Adrenal gland (tissue), 12 donors: Measurements from ENCODE around the gene DAZAP1. TPM values are rescaled to one million over a fixed set of nuclear protein-coding genes. Genes with fewer than 3 reads are reported as not detected.

Experiments
- DNase-seq, 7 donors: peaks; one replicate each; pipeline ENCODE4 v3.0.0-alpha.2; 2019 to 2020
- H3K27ac ChIP-seq, 5 donors: fragments of 200-600 bp; sonication (generic) in 4 of 5; 1 replicate in 3 of 5; 2 replicates in 2 of 5; pipeline versions ENCODE4 v1.5.1 to v1.8.0; 2016 to 2020; ENCODE audit warnings: mild to moderate bottlenecking in 1 of 5
- H3K27me3 ChIP-seq: fragments of 200-600 bp; 2 replicates; pipeline ENCODE4 v1.8.0; 2021
- H3K36me3 ChIP-seq, 2 donors: fragments of 200-600 bp; replicated peaks in 1 of 2; 1 replicate in 1 of 2; 2 replicates in 1 of 2; pipeline versions ENCODE4 v1.5.1 to v1.8.0; 2018 to 2022
- H3K4me1 ChIP-seq, 2 donors: fragments of 200-600 bp; replicated peaks in 1 of 2; 1 replicate in 1 of 2; 2 replicates in 1 of 2; pipeline versions ENCODE4 v1.5.1 to v1.8.0; 2018 to 2021
- H3K4me3 ChIP-seq, 4 donors: fragments of 200-600 bp; sonication (generic) in 3 of 4; one replicate each; pipeline ENCODE4 v1.5.1; 2016 to 2018
- H3K9me3 ChIP-seq, 3 donors: fragments of 200-600 bp; sonication (generic) in 1 of 3; replicated peaks in 1 of 3; 1 replicate in 2 of 3; 2 replicates in 1 of 3; pipeline versions ENCODE4 v1.5.1 to v1.8.0; 2016 to 2021
- POLR2A ChIP-seq, 2 donors: fragments of 450-650 bp; IDR thresholded peaks; one replicate each; pipeline ENCODE4 v1.6.1; 2017; ENCODE audit warnings: antibody characterized with exemption in 2 of 2, mild to moderate bottlenecking in 2 of 2, moderate library complexity in 1 of 2
- WGBS, 4 donors: extraction: QIAGEN DNeasy Blood & Tissue Kit in 2 of 4; methylation state at CpG; one replicate each; pipeline versions ENCODE4 v1.1.5 to v1.1.7; 2013 to 2017; 5-methylcytosine and 5-hydroxymethylcytosine counted together
- intact Hi-C, 2 donors: fragments of 100-400 bp; cut with DNase I; formaldehyde crosslinking; loops; one replicate each; pipeline versions ENCODE4 v1.14.1 to v1.15.0; 2022 to 2023
- polyA plus RNA-seq, 3 donors: library from polyadenylated mRNA; stranded (reverse); fragments of 200-250 nt in 2 of 3; fragments of 350-450 nt in 1 of 3; fragmentation: Illumina TruSeq in 1 of 3; extraction: RNeasy Lipid Tissue Mini Kit (QIAGEN cat#74804) in 1 of 3; gene quantifications; one replicate each; pipeline ENCODE4 v1.2.3, GENCODE V29; 2013 to 2014
- total RNA-seq, 9 donors: library from RNA; depleted of rRNA in 4 of 9; stranded (reverse); fragments of >200 nt in 4 of 9; fragments of 120-200 nt in 1 of 9; fragmentation: NEBNext Ultra II Directional in 1 of 9; extraction: Animal tissue kit (Norgen Biotek cat#: 25700) in 1 of 9; gene quantifications; one replicate each; pipeline versions ENCODE4 v1.1.0 to v1.2.4, GENCODE V29; 2013 to 2023
- TF ChIP-seq, protein P1 (sequence below), 6 experiments: fragments of 450-650 bp in 4 of 6; fragments of 200-600 bp in 2 of 6; sonication (generic) in 1 of 6; IDR thresholded peaks; 1 replicate in 5 of 6; 2 replicates in 1 of 6; pipeline versions ENCODE4 v1.5.1 to v1.8.0; 2016 to 2021; ENCODE audit warnings: antibody characterized with exemption in 6 of 6, mild to moderate bottlenecking in 2 of 6, moderate library complexity in 1 of 6
- donor health status: healthy with polysubstance abuse.
- donor health status: Bipolar disorder and iron deficiency.
- donor health status: DM: yes; HTN: yes; CAD: no.
- donor health status: DM: no; HTN: no; CAD: no.
- donor health status: DM: no; HTN: no; CAD: no.
- donor health status: DM: yes; HTN: yes; CAD: no.

Gene DAZAP1
- total and polyA plus RNA-seq, 12 donors = 11.5 to 117 (median 53.1) TPM

DNA sequence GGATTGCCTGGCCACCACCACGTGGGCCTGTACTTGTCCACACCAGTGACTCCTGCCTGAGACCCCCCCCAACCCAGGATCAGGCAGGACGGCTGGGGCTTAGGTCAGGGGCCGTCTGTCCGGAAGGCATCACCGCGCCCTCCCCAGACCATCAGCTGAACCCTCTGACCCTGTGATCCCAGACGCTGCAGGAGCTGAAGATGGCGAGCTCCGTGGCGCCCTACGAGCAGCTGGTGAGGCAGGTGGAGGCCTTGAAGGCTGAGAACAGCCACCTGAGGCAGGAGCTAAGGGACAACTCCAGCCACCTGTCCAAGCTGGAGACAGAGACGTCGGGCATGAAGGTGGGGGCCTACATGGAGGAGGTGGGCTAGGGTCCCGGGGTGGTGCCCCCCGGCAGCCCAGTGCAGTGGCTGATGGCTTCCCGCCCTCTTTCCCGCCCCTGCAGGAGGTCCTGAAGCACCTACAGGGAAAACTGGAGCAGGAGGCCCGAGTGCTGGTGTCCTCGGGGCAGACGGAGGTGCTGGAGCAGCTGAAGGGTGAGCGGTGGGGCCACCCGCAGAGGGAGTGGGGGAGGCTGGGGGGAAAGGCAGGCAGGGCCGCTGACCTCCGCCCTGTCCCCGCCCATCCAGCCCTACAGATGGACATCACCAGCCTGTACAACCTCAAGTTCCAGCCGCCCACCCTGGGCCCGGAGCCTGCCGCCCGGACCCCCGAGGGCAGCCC, 45.6 kb downstream of the DAZAP1 start:
- H3K9me3 ChIP-seq = no peaks in the 10 kb centered on the region
- peak overlapping the region in 1 of 5 donors; percentile 17 for H3K27ac ChIP-seq
- intact Hi-C loops = no loop called here
- DNase-seq = no peak
- no peaks in the 10 kb centered on the region for H3K4me1 ChIP-seq
- H3K36me3 ChIP-seq = no peaks in the 10 kb centered on the region
- 46 to 56% (median 51%) methylated on average over 5 to 30 of the region's 30 CpGs for WGBS, 4 donors
- peaks cover 64% of the 10 kb centered on the region for H3K27me3 ChIP-seq
- no peak for TF ChIP-seq POLR2A (IDR thresholded peaks at IDR 0.05)
- TF ChIP-seq, protein P1, sequence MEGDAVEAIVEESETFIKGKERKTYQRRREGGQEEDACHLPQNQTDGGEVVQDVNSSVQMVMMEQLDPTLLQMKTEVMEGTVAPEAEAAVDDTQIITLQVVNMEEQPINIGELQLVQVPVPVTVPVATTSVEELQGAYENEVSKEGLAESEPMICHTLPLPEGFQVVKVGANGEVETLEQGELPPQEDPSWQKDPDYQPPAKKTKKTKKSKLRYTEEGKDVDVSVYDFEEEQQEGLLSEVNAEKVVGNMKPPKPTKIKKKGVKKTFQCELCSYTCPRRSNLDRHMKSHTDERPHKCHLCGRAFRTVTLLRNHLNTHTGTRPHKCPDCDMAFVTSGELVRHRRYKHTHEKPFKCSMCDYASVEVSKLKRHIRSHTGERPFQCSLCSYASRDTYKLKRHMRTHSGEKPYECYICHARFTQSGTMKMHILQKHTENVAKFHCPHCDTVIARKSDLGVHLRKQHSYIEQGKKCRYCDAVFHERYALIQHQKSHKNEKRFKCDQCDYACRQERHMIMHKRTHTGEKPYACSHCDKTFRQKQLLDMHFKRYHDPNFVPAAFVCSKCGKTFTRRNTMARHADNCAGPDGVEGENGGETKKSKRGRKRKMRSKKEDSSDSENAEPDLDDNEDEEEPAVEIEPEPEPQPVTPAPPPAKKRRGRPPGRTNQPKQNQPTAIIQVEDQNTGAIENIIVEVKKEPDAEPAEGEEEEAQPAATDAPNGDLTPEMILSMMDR (IDR thresholded peaks at IDR 0.05) = no peak
- H3K4me3 ChIP-seq = no peak overlapping the region

DNA sequence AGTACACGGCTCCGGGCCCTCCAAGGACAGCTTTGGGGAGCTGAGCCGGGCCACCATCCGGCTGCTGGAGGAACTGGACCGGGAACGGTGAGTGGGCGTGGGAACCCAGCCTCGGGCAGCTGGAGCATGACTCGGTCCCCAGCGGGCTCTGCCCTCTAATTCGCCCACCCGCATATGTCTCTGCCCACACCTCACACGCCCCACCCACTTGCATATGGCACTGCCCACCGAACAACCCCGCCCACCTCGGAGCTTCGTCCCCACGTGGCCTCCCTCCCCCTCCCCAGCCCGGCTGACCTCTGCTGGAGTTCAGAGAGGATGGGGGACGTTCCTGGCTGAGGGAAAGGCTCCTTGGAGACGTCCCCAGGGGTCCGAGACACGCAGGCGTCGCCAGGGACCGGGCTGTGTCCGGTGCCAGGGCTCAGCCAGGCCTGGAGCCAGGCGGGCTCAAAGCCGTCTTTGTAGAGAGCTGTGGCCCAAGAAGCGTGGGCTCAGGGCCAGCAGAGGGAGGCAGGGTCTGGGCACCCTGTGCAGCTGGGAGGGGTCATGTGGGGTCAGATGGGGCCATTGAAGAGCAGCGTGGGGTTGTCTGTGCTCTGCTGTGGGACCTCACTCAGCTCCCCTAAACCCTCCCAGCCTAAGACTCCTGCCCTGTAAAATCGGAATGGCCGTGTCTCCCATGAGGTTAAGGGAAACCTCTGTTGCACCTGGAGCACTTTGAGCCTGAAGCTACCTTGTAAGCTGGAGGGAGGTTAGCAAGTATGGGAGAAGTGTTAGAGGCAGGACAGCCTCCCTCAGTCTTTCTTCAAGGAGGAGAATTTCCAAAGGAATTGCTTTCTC, 46.4 kb downstream of the DAZAP1 start:
- WGBS, 4 donors = 18 to 28% (median 26%) methylated on average over 5 to 33 of the region's 33 CpGs
- peaks cover 65% of the 10 kb centered on the region for H3K27me3 ChIP-seq
- TF ChIP-seq, protein P1 (IDR thresholded peaks at IDR 0.05) = peak in 1 of 6 experiments; percentile 19
- no peak for TF ChIP-seq POLR2A (IDR thresholded peaks at IDR 0.05)
- DNase-seq = peak in 1 of 7 donors; percentile 44
- no peaks in the 10 kb centered on the region for H3K4me1 ChIP-seq
- intact Hi-C loops = no loop called here
- H3K9me3 ChIP-seq = no peaks in the 10 kb centered on the region
- no peak overlapping the region for H3K4me3 ChIP-seq
- no peak overlapping the region for H3K27ac ChIP-seq
- H3K36me3 ChIP-seq = no peaks in the 10 kb centered on the region

- Histone ChIP-seq H3K27ac (no peak overlapping the region), H3K4me1 (no peaks in the 10 kb centered on the region), H3K4me3 (no peak overlapping the region), H3K27me3 (peaks cover 56% of the 10 kb centered on the region), H3K36me3 (no peaks in the 10 kb centered on the region), H3K9me3 (no peaks in the 10 kb centered on the region)
- 4 to 23% (median 9%) methylated on average over 10 to 22 of the region's 22 CpGs for WGBS, 4 donors
- no peak for DNase-seq
- no peak for TF ChIP-seq POLR2A (IDR thresholded peaks at IDR 0.05)
- TF ChIP-seq, protein P1 (IDR thresholded peaks at IDR 0.05) = no peak
- intact Hi-C loops = no loop called here
Measured at GRCh38 chr19:1455002-1455335, 47.6 kb downstream of the DAZAP1 start.

DNA sequence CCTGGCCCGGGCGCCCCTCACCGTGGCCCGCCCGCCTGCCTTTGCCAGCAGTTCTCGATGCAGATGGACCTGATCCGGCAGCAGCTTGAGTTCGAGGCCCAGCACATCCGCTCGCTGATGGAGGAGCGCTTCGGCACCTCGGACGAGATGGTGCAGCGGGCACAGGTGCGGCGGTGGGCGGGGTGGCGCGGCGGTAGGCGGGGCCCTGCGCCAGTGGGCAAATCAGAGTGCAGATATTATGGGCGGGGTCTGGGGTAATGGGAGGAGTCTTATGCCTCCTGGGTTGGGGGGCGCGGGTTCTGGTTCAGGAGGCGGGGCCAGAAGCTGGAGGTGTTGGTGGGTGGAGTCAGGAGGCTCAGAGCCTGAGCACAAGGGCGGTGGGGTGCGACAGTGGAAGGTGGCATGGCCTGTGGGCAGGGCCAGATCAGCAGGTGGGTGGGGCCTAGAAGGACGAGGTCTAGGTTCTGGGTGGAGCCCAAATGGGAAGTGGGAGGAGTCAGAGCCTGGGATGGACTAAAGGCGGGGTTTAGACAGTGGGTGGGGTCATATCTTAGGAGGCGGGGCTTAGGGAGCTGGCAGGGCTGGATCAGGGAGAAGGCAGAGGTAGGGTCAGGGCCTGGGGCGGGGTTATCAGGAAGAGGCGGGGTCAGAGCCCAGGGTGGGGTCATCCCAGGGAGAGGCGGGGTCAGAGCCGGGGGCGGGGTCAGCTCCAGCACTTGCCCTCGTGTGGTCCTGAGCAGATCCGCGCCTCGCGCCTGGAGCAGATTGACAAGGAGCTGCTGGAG, 48.1 kb downstream of the DAZAP1 start:
- 4 to 19% (median 10%) methylated on average over 14 to 42 of the region's 42 CpGs for WGBS, 4 donors
- Histone ChIP-seq H3K27ac (no peak overlapping the region), H3K9me3 (no peaks in the 10 kb centered on the region), H3K27me3 (peaks cover 51% of the 10 kb centered on the region), H3K4me1 (no peaks in the 10 kb centered on the region), H3K36me3 (no peaks in the 10 kb centered on the region), H3K4me3 (no peak overlapping the region)
- DNase-seq = peak in 5 of 7 donors; percentile 51 to 75 (median 67)
- no peak for TF ChIP-seq POLR2A (IDR thresholded peaks at IDR 0.05)
- TF ChIP-seq, protein P1 (IDR thresholded peaks at IDR 0.05) = no peak
- intact Hi-C loops = no loop called here
